Activated T-cell treated with anti-CD3 and anti-CD28 coated beads, Interleukin-2, amount 50 U/mL, for 1 hour (primary cell): Measurements from ENCODE around the gene SAC3D1.
A peak's percentile ranks its signal among the peaks of the same experiment; 100 is the strongest.

Experiments
- DNase-seq: peaks from one replicate; pipeline ENCODE4 v3.0.0-alpha.2; 2020

Gene SAC3D1

GRCh38 chr11:65060913-65061408, 20.0 kb downstream of the SAC3D1 start:
- DNase-seq: no peak

GRCh38 chr11:65063532-65063931, 22.5 kb downstream of the SAC3D1 start:
- no peak for DNase-seq

- DNase-seq: no peak
These were observed 23.8 kb downstream of the SAC3D1 start for GRCh38 chr11:65064847-65065240.

GRCh38 chr11:65065851-65066250, 24.8 kb downstream of the SAC3D1 start:
- DNase-seq: no peak

- no peak for DNase-seq
These were observed 25.3 kb downstream of the SAC3D1 start for GRCh38 chr11:65066315-65066714.

GRCh38 chr11:65066805-65067291, 25.8 kb downstream of the SAC3D1 start:
- DNase-seq: no peak

DNA sequence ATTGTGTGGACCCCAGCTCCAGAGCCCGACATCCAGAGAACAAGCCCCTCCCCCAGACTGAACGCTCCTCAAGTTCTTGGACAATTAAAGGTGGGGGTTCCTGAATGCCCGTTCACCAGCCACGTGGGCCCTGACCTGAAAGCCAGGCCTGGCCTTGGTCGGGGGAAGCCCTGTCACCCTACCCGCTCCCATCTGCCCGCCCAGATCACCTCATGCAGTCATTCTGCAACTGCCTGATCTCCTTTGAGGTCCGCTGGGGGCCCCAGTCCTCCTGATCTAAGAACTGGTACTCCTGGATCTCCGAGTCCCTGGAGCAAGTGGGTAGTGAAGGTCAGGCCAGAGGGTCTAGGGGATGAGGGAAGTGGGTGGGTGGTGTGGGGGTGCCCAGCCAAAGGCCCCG, 26.4 kb downstream of the SAC3D1 start:
- no peak for DNase-seq

DNA sequence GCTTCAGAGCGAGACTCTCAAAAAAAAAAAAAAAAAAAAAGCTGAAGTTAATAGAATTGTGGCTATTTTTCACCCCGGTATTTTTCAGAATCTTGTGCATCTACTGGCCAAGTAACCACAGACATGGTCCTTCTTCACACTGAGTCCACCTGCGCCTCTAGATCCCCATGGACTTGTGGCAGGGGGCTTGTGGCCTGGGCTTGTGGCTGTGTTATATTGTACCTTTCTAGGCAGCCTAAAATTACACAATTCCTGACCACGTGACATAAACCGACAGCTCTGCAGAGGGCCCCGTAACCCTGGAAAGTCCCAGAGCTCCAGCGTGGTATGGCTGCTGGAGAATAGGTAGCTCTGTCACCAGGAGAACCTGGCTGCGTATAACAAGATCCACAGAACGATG, 28.2 kb downstream of the SAC3D1 start:
- DNase-seq: no peak

DNA sequence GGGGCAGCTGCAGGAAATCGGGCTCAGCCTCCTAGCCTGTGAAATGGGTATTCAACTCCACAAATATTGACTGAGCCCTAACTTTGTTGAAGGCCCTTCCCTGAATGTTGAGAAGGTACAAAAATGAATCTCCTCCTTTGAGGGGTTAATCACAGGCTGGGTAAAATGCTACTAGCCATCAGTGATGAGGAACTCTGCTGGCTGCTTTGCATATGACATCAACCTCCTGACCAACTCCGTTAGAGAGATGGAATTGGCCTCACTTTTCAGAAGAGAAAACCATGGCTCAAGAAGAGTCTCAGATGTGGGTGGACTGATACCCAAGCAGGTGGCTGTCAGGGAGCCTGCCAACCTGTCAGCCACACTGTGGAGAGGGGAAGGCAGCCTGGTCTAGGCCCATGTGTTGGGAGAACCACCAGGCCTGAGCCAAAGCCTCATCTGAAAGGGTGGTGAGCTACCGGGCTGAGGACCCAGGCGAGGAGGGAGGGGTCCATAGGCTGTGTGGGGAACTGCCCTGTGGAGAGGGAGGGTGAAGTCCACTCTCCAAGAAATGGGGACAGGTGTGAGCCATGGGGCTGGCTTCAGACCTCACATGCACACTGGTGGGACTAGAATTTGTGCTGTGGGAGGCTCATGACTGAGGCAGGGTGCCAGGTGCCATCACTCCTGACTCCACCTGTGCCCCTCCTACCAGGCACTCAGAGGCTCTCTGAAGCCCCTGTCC, 31.1 kb downstream of the SAC3D1 start:
- no peak for DNase-seq

GRCh38 chr11:65072631-65072966, 31.6 kb downstream of the SAC3D1 start:
- DNase-seq: no peak

- no peak for DNase-seq
These were observed 36.4 kb downstream of the SAC3D1 start for GRCh38 chr11:65077451-65077850.

DNA sequence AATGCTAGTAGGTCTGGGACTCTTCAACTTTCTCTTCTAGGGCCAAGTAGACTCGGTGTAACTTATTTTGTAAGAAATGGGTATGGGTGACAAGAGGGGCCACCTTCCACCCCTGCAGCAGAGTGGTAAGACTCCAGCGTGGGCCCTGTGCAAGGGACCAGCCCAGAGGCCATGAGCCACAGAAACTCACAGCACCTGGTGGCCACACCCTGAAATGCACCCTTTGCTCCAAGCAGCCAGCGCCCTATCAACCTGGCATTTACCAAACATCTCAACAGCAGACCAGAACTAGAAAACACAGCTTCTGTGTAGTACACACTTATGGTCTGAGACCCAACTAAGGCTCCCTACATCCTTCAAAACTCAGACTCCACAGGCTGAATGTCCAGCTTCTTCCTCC, 37.1 kb downstream of the SAC3D1 start:
- DNase-seq: peak; percentile 78

DNA sequence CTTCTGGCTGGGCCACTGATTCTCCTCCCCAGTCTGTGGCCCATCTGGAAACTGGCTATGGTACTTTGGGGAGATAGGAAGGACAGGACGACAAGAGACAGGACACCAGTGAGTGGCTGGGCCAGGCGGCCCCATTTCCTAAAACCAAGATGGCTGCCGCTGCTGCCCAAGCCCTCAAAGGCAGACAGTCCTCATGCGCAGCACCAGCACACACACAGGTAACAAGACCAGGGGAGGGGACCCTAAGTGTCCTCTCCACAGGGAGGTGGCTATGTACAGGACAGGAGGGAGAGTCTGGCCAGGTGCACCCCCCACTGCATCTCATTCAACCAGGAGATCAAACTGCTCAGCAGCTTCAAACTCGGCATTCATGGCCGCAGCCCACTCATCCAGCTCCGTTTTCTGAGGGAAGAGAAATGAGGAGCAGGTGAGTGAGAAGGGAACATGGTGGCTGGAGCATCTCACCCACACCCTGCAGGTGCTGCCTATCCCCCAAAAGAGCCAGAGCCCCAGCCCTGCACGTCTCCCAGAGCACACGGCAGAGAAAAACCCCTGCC, 37.9 kb downstream of the SAC3D1 start:
- no peak for DNase-seq

GRCh38 chr11:65083134-65083833, 42.3 kb downstream of the SAC3D1 start:
- no peak for DNase-seq

DNA sequence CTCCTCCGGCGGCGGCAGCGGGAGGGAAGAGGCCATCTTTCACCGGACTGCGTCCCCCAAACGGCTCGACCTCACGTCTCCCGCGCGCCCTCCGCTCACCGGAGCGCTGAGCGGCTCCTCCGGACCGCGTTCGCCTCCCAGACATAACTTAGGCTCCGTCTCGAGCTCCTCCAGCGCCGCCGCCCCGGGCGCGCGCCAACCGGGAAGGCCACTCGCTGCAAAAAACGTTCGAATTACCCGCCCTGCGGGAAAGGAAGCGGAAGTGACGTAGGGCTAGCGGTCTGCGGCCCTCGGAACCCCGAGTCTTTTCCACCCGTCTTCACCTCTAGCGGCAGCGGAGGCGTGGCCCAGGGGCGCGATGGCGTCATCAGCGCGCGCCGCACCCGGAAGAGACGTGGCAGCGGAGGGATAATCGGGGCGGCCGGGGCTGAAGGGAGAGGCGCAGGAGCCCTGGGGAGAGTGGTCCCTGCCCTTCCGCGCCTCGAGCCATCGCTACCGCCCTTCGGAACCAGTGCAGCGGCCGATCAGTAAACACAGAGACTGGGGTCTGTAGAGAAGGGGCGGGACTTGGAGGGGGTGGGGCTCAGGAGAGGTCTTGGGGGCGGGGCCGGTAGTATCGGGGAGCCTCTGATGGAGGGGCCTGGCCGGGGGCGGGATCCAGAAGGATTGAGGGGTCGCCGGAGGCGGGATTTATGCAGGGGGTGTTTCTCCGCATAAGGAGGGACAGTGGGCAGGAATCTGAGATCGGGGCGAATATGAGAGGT, 43.0 kb downstream of the SAC3D1 start, which contains the start of the genes CDCA5 and ZFPL1:
TSS of gene CDCA5 (minus strand) at position 207 of the 764 bp plus-strand sequence. CDS start at position 145, 62 bp downstream.
TSS of gene ZFPL1 (plus strand) at position 389 of the 764 bp plus-strand sequence. CDS start 477 bp downstream, outside the sequence.
- DNase-seq: peak; percentile 96

DNA sequence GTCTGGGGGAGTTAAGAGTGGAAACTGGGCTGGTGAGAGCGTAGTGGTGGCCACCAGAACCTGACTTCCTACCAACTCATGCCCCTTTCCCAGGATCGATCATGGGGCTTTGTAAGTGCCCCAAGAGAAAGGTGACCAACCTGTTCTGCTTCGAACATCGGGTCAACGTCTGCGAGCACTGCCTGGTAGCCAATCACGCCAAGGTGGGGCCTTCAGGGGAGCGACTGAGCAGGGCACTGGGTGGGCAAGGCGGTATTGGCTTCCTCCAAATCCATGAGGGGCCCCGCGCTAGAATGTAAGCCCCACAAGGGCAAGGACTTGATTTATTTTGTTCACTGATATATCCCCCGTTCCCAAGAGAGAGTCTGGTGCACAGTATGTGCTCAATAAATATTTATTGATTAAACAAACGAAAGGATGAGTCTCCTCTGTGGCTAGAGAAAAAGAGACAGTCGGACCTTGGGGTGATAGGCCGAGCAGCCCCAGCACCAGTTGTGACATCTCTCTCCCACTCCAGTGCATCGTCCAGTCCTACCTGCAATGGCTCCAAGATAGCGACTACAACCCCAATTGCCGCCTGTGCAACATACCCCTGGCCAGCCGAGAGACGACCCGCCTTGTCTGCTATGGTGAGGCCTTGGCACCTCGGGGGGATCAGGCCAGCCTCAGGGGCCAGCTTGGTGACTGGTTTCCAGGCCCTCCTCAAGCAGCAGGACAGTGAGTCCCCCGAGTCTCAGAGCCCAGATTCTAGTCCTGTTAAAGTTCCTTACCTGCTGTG, 43.8 kb downstream of the SAC3D1 start:
- no peak for DNase-seq

GRCh38 chr11:65085446-65085845, 44.4 kb downstream of the SAC3D1 start:
- DNase-seq: no peak

GRCh38 chr11:65086809-65087208, 45.8 kb downstream of the SAC3D1 start:
- DNase-seq: no peak

DNA sequence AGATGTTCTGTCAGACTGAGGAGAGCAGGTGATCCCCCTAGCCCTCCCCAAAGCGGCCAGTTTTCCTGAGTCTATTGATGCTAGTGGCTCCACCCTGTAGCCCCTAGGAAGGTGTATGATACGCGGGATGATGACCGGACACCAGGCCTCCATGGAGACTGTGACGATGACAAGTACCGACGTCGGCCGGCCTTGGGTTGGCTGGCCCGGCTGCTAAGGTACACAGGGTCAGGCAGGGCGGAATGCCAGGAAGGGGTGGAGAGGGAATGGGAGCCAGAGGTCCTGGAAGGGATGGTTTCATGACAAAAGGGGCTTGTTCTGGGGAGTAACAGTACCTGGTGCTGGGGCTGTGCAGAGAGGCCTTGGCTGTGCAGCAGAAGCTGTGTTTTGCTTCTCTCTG, 46.2 kb downstream of the SAC3D1 start:
- no peak for DNase-seq

DNA sequence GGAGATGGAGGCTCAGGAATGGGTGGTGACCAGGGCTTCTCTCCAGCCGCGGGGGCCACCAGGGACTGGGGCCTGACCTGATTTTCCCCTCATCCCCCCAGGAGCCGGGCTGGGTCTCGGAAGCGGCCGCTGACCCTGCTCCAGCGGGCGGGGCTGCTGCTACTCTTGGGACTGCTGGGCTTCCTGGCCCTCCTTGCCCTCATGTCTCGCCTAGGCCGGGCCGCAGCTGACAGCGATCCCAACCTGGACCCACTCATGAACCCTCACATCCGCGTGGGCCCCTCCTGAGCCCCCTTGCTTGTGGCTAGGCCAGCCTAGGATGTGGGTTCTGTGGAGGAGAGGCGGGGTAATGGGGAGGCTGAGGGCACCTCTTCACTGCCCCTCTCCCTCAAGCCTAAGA, 46.8 kb downstream of the SAC3D1 start:
- DNase-seq: no peak

GRCh38 chr11:65089621-65090020, 48.6 kb downstream of the SAC3D1 start:
- DNase-seq: no peak

- no peak for DNase-seq
These were observed 49.6 kb downstream of the SAC3D1 start for GRCh38 chr11:65090628-65091027.
